HG03521 (cell line): Measurements from ENCODE around the gene MCC.
"Not testable (repeated sequence)": the region's sequence is repeated elsewhere in the genome, so short reads cannot be mapped to it uniquely, and the experiment has no call there.

Experiments used
- ATAC-seq: cut with Tn5 transposase; IDR thresholded peaks from one replicate; pipeline ENCODE4 v1.9.1; 2021; ENCODE audit warnings: mild to moderate bottlenecking, moderate library complexity; ENCODE audit not compliant: unreplicated experiment

MCC gene

DNA sequence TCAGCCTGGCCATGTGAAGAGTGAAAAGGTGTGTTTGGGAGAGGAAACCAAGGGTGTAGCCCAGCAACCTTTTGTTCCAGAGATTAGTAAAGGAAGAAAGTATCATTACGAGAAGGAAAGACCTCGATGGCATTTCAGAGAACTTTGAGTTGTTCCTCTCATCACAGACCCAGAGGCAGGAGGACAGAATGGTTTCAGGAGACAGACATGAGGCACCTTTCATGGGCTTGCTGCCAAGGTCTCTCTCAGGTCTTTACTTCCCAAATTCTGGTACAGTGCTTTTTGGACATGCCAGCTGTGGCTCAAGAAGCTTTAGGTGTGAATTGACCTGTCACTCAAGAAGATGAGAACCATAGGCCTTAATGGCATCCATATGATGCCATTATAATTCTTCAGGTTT, 2.8 kb upstream of the MCC start:
- no peak for ATAC-seq

DNA sequence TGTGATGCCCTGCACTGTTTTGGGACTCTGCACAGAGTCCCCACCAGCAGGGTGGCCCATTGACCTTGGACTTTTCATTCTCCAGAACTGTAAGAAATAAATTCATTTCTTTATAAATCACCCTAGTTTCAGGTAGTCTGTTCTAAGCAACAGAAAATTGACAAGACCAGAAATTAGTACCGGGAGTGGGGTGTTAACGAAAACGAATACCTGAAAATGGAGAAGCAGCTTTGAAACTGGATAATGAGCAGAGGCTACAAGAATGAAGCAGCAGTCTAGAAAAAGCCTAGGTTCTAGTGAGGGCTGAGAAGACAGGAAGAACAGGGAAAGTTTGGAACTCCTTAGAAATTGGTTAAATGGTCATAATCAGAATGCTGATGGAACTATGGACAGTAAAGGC, 2.1 kb upstream of the MCC start:
- no peak for ATAC-seq

- ATAC-seq, result no peak
Measured at GRCh38 chr5:113489299-113489698, 1.0 kb upstream of the MCC start.

DNA sequence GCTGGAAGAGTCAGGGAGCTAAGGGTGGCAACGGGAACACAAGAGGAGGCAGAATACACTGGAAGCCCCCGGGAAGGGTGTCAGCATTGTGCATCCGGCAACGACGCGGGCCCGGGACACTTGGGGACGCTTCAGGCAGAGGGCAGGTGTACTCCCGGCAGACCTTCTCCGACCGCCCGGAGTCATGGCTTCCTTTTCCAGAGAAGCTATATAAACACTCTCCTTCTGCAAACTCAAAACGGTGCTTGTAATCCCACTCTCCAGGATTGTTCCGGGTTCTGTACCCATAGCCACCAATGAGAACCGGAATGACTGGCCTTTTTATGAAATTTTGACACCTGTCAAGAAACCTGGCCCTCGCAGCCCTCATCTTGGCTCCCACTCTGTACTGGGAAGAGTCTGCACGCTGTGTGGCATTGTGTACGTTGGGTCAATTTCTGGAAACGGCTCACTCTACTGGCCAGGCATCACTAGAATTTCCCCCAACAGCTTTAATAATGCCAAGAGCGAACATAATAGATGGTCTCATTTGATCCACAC, 462 bp upstream of the MCC start:
- no peak for ATAC-seq

- ATAC-seq, result no peak
Measured at GRCh38 chr5:113487416-113487780, 855 bp downstream of the MCC start.

- ATAC-seq, result no peak
Measured at GRCh38 chr5:113480243-113480642, 8.0 kb downstream of the MCC start.

DNA sequence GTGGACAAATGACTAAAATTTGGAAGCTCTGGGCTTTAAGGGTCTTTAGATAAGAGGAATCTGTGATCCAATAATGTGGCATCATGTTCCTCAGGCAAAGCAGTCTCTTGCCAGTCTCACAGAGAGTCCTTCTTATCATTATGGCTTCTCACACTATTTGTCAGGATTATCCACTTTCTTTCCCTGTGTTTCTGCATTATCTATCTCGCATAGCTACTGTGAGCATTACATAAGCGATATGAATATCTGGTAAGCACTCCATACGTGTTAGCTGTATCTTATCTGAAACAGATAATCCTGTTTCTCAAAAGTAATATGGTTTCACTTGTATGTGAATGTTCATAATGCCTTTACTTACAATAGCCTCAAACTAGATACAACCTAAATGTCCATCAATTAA, 9.6 kb downstream of the MCC start:
- no peak for ATAC-seq

- ATAC-seq, result no peak
Measured at GRCh38 chr5:113474100-113474728, 14.0 kb downstream of the MCC start.

- ATAC-seq, result no peak
Measured at GRCh38 chr5:113463032-113463431, 25.2 kb downstream of the MCC start.

DNA sequence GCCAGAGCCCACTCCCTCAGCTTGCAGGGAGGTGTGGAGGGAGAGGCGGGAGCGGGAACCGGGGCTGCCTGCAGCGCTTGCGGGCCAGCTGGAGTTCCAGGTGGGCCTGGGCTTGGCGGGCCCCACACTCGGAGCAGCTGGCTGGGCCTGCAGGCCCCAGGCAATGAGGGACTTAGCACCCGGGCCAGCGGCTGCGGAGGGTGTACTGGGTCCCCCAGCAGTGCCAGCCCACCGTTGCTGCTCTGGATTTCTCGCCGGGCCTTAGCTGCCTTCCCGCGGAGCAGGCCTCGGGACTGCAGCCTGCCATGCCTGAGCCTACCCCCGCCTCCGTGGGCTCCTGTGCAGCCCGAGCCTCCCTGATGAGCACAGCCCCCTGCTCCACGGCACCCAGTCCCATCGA, 31.1 kb downstream of the MCC start:
- not testable (repeated sequence) for ATAC-seq

DNA sequence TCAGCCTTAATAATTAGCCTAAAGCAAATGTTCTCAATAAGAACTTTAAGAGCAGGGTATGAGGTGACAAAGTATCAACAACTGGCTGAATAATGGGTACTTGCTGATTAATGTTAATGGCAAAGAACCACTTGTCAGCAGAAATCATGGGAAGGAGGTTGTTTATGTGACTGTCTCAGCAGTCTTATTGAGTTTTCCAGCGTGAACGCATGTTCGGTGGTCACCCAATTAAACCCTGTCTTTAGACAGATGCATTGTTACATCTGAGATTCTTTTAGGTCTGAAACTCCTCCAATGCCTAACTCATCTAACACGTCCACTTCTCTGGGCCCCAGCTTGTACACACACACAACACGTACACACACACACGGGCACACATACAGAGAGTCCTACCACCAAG, 35.3 kb downstream of the MCC start:
- no peak for ATAC-seq

GRCh38 chr5:113451797-113452196, 36.5 kb downstream of the MCC start:
- no peak for ATAC-seq

DNA sequence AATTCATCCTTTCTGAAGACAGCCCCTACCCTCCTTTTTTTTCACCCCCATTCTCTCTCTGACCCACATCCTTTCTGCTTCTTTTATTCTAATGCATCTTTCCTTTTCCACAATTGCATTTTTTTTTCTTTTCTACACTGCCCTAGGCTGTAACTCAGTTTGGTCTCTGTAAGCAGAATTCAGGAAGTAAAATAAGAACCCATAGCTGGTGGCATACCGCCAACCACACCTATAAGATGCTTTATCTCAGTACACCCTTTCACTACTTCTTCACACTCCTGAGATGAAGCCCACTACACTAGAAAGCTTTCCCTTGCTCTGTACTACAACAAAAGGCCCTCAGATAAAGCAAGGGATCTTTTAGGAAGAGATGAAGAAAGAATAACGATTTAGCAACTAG, 37.3 kb downstream of the MCC start:
- ATAC-seq, result no peak

- ATAC-seq, result no peak
Measured at GRCh38 chr5:113450462-113450861, 37.8 kb downstream of the MCC start.

- ATAC-seq, result no peak
Measured at GRCh38 chr5:113448252-113448651, 40.0 kb downstream of the MCC start.

DNA sequence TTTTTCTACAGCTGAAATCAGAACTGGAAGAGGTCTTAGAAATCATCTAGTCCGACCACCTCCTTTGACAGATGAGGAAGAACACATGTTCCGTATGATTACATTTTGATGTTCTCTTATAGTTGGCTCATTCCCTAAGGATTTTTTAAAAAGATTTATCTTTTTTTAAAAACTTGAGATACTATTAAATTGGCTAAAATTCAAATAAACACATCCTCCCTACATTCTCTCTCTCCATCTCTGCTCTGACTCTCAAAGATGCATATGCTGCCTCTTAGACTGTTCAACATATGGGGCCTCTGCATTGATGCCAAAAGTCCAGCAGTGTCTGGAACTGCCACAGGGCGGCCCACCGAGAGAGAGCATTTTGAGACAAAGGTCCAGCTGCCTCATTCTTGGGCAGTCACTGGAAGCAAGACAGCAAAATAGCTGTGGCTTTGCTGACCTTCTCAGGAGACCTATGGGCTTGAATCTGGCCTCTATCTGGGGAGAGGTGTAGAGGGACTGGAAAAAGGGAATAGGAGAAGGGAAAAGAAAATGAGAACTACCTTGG, 40.7 kb downstream of the MCC start:
- ATAC-seq, result no peak

- no peak for ATAC-seq
Measured at GRCh38 chr5:113446358-113446927, 41.8 kb downstream of the MCC start.

DNA sequence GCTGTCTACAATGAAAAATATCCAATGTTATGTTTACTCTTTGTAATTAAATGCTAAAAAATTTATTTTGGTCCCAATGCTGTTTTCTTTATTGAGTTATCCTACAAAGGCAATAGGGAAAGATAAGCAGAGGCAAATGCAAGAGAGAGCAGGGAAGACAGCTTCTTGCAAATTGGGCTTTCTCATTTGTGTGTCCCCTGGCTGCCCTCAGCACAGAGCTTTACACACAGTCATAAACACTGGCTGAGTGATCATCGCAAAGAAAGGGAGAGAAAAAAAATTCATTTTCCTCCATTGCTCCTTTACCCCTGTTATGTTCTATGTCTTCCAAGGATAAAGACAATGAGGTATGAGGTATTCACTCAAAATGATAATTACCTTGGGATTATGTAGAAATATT, 51.1 kb downstream of the MCC start:
- no peak for ATAC-seq

DNA sequence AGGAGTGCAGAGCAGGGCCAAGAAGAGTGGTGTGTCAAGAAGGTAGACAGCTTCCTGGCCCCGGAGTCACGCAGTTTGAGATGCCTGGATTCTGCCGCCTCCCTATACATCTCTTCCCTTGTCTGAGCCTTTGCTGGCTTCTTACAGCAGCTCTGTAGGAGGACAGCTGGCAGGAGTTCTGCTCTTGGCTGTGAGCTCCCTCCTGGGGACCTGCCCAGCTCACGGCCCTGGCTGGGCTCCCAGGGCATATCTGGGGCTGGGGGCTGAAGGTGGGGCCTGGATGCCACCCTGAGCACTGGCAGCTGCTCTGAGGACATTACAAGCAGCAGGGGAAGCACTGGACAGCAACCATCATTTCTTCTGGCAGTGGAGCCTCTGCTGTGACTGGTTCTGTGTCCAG, 52.7 kb downstream of the MCC start:
- ATAC-seq, result no peak

DNA sequence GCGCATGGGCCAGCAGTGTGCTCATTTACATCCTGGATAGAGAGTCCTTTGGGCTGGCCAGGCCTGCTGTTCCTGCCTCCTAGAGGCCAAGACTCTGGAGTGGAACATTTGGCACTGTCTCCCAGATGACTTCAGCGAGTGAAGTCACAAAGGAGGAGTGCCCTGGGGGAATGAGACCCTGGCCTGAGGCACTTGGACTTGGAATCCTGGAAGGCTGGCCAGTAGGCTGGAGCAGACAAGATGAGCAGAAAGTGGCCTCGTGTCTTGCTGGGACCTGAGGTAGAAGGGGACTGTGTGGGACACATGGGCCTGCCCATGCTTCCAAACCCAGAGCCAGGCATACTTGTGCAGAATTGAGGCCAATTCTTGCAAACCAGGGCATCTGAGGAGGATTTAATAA, 53.4 kb downstream of the MCC start, which contains the start of gene TSSK1B:
TSS of gene TSSK1B (minus strand) at position 101 of the 400 bp plus-strand sequence. CDS start 150 bp downstream, outside the sequence.
- ATAC-seq, result no peak

DNA sequence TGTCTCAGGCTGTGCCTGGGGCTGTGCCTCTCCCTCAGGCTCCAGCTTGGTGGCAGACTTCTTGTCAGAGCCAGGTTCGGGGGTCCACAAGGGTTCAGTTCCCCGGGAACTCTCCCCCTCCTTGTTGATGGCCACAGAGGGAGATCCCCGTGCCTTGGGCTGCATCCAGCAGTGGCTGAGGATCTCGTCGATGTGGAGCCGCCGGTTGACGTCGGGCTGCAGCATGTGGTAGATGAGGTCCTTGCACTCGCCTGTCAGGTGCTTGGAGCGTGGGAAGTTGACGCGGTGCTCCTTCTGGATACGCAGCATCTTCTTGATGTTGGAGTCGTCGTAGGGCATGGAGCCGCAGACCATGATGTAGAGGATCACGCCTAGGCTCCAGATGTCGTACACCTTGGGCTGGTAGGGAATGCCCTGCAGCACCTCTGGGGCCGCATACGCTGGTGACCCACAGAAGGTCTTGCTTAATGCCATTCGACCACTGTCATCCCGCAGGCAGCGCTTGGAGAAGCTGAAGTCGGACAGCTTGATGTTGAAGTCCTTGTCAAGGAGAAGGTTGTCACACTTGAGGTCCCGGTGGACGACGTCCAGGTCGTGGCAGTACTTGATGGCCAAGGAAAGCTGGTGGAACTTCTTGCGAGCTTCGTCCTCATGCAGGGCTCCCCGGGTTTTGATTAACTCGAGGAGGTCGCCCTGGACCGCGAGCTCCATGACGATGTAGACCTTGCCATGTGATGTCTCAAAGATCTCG, 54.2 kb downstream of the MCC start:
- ATAC-seq, result no peak

GRCh38 chr5:113433071-113433470, 55.2 kb downstream of the MCC start:
- ATAC-seq, result no peak
